NB4 (cell line): Measurements from ENCODE around the gene RAB5B.
"Not testable (repeated sequence)": the region's sequence is repeated elsewhere in the genome, so short reads cannot be mapped to it uniquely, and the experiment has no call there.

ENCODE experiments used
- DNase-seq: peaks from one replicate; pipeline ENCODE4 v3.0.0; 2010; ENCODE audit warnings: low read depth
- H3K4me3 ChIP-seq: one replicate; pipeline ENCODE4 v1.5.1; 2011; ENCODE audit warnings: mild to moderate bottlenecking, low read depth, low read length, moderate library complexity
- CTCF ChIP-seq: IDR thresholded peaks from one replicate; pipeline ENCODE4 v1.5.1; 2012; ENCODE audit warnings: low read depth, low read length
- MAX ChIP-seq: IDR thresholded peaks from 2 replicates; pipeline ENCODE4 v1.6.1; 2011; ENCODE audit warnings: low read depth, low read length
- MYC ChIP-seq: IDR thresholded peaks from 2 replicates; pipeline ENCODE4 v1.6.1; 2011; ENCODE audit warnings: low read depth, low read length
- POLR2A ChIP-seq: IDR thresholded peaks from 2 replicates; pipeline ENCODE4 v1.6.1; 2011; ENCODE audit warnings: mild to moderate bottlenecking; ENCODE audit not compliant: insufficient read length; ENCODE audit errors: extremely low read depth

RAB5B gene

GRCh38 chr12:56001487-56002100 is 27.7 kb downstream of the RAB5B start:
- no peak overlapping the region for H3K4me3 ChIP-seq
- DNase-seq: no peak
- TF ChIP-seq CTCF: no peak
- no peak for TF ChIP-seq MYC
- no peak for TF ChIP-seq MAX
- TF ChIP-seq POLR2A: no peak

GRCh38 chr12:56003376-56003775 is 29.5 kb downstream of the RAB5B start:
- H3K4me3 ChIP-seq: not testable (repeated sequence)
- DNase-seq: peak; percentile 44

- TF ChIP-seq CTCF: no peak
- no peak for TF ChIP-seq MYC
- no peak for TF ChIP-seq POLR2A
- TF ChIP-seq MAX: no peak
- no peak overlapping the region for H3K4me3 ChIP-seq
- DNase-seq: no peak
Measured at GRCh38 chr12:56004211-56004610, 30.3 kb downstream of the RAB5B start.

- peak; percentile 41 for DNase-seq
- no peak for TF ChIP-seq MYC
- no peak for TF ChIP-seq CTCF
- no peak for TF ChIP-seq POLR2A
- TF ChIP-seq MAX: no peak
- H3K4me3 ChIP-seq: peak overlapping the region; percentile 60
Measured at GRCh38 chr12:56007564-56008559, 34.0 kb downstream of the RAB5B start.

GRCh38 chr12:56010111-56010570 is 36.3 kb downstream of the RAB5B start:
- TF ChIP-seq MAX: no peak
- TF ChIP-seq POLR2A: no peak
- no peak for TF ChIP-seq CTCF
- no peak for TF ChIP-seq MYC
- no peak overlapping the region for H3K4me3 ChIP-seq
- no peak for DNase-seq

- TF ChIP-seq CTCF (no peak), MYC (no peak), MAX (no peak), POLR2A (no peak)
- no peak overlapping the region for H3K4me3 ChIP-seq
- DNase-seq: no peak
Measured at GRCh38 chr12:56011509-56012090, 37.7 kb downstream of the RAB5B start.
